Esophagus squamous epithelium (tissue), 5 donors: ENCODE results near the gene CPM. TPM values are rescaled to one million over a fixed set of nuclear protein-coding genes. Genes with fewer than 3 reads are reported as not detected.

Experiments
- DNase-seq: peaks from one replicate; lab custom pipeline; 2025; lab: John Stamatoyannopoulos, UW
- H3K27ac ChIP-seq, 4 donors: fragments of 200-600 bp; sonication (generic); one replicate each; pipeline ENCODE4 v1.5.1; 2016 to 2019; ENCODE audit warnings: mild to moderate bottlenecking in 1 of 4
- H3K27me3 ChIP-seq, 4 donors: fragments of 200-600 bp; sonication (generic); 1 replicate in 3 of 4; 2 replicates in 1 of 4; pipeline versions ENCODE4 v1.5.1 to v1.6.0; 2017 to 2021; ENCODE audit warnings: antibody characterized with exemption in 1 of 4
- H3K36me3 ChIP-seq, 3 donors: fragments of 200-600 bp; sonication (generic); one replicate each; pipeline ENCODE4 v1.5.1; 2016 to 2019
- H3K4me1 ChIP-seq, 3 donors: fragments of 200-600 bp; sonication (generic); one replicate each; pipeline ENCODE4 v1.5.1; 2017 to 2019
- H3K4me3 ChIP-seq, 4 donors: fragments of 200-600 bp; sonication (generic); 1 replicate in 3 of 4; 2 replicates in 1 of 4; pipeline ENCODE4 v1.5.1; 2016 to 2019; ENCODE audit warnings: mild to moderate bottlenecking in 2 of 4, moderate library complexity in 1 of 4
- H3K9me3 ChIP-seq, 3 donors: fragments of 200-600 bp; sonication (generic); one replicate each; pipeline ENCODE4 v1.5.1; 2016 to 2019
- CTCF ChIP-seq, 6 experiments: fragments of 450-650 bp in 4 of 6; fragments of 200-600 bp in 2 of 6; sonication (generic) in 2 of 6; IDR thresholded peaks; one replicate each; pipeline ENCODE4 v1.5.1; 2016 to 2019; ENCODE audit warnings: antibody characterized with exemption in 6 of 6, mild to moderate bottlenecking in 4 of 6, moderate library complexity in 4 of 6
- POLR2A ChIP-seq, 4 donors: fragments of 450-650 bp; IDR thresholded peaks; one replicate each; pipeline ENCODE4 v1.6.1; 2017; ENCODE audit warnings: antibody characterized with exemption in 4 of 4, mild to moderate bottlenecking in 4 of 4, moderate library complexity in 3 of 4
- WGBS, 2 donors: methylation state at CpG; one replicate each; pipeline ENCODE4 v1.1.5; 2018; 5-methylcytosine and 5-hydroxymethylcytosine counted together
- intact Hi-C: fragments of 100-400 bp; cut with DNase I; formaldehyde crosslinking; loops from one replicate; pipeline ENCODE4 v1.15.0; 2022
- total RNA-seq, 4 donors: library from RNA; depleted of rRNA; stranded (reverse); fragments of >200 nt; gene quantifications; one replicate each; pipeline ENCODE4 v1.1.0, GENCODE V29; 2016
- donor health status: DM: yes; HTN: yes; CAD: no.

Gene CPM
- total RNA-seq, 4 donors from 2014 or later: 10.9 to 35.5 (median 20.6) TPM

- intact Hi-C loops: no loop called here
- Histone ChIP-seq H3K27ac (no peak overlapping the region), H3K27me3 (no peaks in the 10 kb centered on the region), H3K36me3 (no peaks in the 10 kb centered on the region), H3K9me3 (peaks cover 0 to 8% (median 0%) of the 10 kb centered on the region in 3 donors), H3K4me3 (no peak overlapping the region), H3K4me1 (no peaks in the 10 kb centered on the region)
- WGBS, 2 donors: 72 to 87% methylated on average over 4 of the region's 4 CpGs
- DNase-seq: no peak
- TF ChIP-seq POLR2A (IDR thresholded peaks at IDR 0.05) (no peak), CTCF (IDR thresholded peaks at IDR 0.05) (no peak)
Observed at GRCh38 chr12:68878283-68878682, 54.7 kb downstream of the CPM start.

GRCh38 chr12:68877583-68877982, 55.4 kb downstream of the CPM start:
- no peak for DNase-seq
- intact Hi-C loops: no loop called here
- Histone ChIP-seq H3K36me3 (no peaks in the 10 kb centered on the region), H3K9me3 (peaks cover 0 to 8% (median 0%) of the 10 kb centered on the region in 3 donors), H3K27ac (no peak overlapping the region), H3K27me3 (no peaks in the 10 kb centered on the region), H3K4me1 (no peaks in the 10 kb centered on the region), H3K4me3 (no peak overlapping the region)
- WGBS, 2 donors: 90 to 92% methylated on average over 4 of the region's 4 CpGs
- no peak for TF ChIP-seq CTCF (IDR thresholded peaks at IDR 0.05)
- TF ChIP-seq POLR2A (IDR thresholded peaks at IDR 0.05): no peak

GRCh38 chr12:68876461-68876860, 56.5 kb downstream of the CPM start:
- H3K4me1 ChIP-seq: no peaks in the 10 kb centered on the region
- peaks cover 0 to 8% (median 0%) of the 10 kb centered on the region in 3 donors for H3K9me3 ChIP-seq
- no peak for DNase-seq
- intact Hi-C loops: no loop called here
- 25 to 47% methylated on average over 4 of the region's 4 CpGs for WGBS, 2 donors
- H3K27ac ChIP-seq: no peak overlapping the region
- H3K4me3 ChIP-seq: no peak overlapping the region
- TF ChIP-seq CTCF (IDR thresholded peaks at IDR 0.05): no peak
- no peak for TF ChIP-seq POLR2A (IDR thresholded peaks at IDR 0.05)
- H3K27me3 ChIP-seq: no peaks in the 10 kb centered on the region
- peaks cover 0 to 4% (median 2%) of the 10 kb centered on the region in 3 donors for H3K36me3 ChIP-seq

GRCh38 chr12:68873316-68873715, 59.7 kb downstream of the CPM start:
- TF ChIP-seq CTCF (IDR thresholded peaks at IDR 0.05) (no peak), POLR2A (IDR thresholded peaks at IDR 0.05) (no peak)
- intact Hi-C loops: no loop called here

GRCh38 chr12:68871921-68872320, 61.0 kb downstream of the CPM start:
- 75 to 87% methylated on average over 6 of the region's 6 CpGs for WGBS, 2 donors
- intact Hi-C loops: no loop called here
- H3K27ac ChIP-seq: no peak overlapping the region
- peaks cover 0 to 9% (median 3%) of the 10 kb centered on the region in 3 donors for H3K4me1 ChIP-seq
- H3K36me3 ChIP-seq: peaks cover 0 to 24% (median 6%) of the 10 kb centered on the region in 3 donors
- no peaks in the 10 kb centered on the region for H3K9me3 ChIP-seq
- DNase-seq: no peak
- no peak for TF ChIP-seq POLR2A (IDR thresholded peaks at IDR 0.05)
- TF ChIP-seq CTCF (IDR thresholded peaks at IDR 0.05): peak in 1 of 6 experiments; percentile 36
- H3K27me3 ChIP-seq: no peaks in the 10 kb centered on the region
- no peak overlapping the region for H3K4me3 ChIP-seq

More at GRCh38 chr12:68873316-68873715, 59.7 kb downstream of the CPM start:
- H3K9me3 ChIP-seq: peaks cover 0 to under 1% (median 0%) of the 10 kb centered on the region in 3 donors
- 90 to 96% methylated on average over 4 of the region's 4 CpGs for WGBS, 2 donors
- DNase-seq: no peak
- H3K4me3 ChIP-seq: no peak overlapping the region
- H3K27me3 ChIP-seq: no peaks in the 10 kb centered on the region
- H3K27ac ChIP-seq: no peak overlapping the region
- H3K36me3 ChIP-seq: peaks cover 0 to 22% (median 6%) of the 10 kb centered on the region in 3 donors
- peaks cover 0 to 3% (median 0%) of the 10 kb centered on the region in 3 donors for H3K4me1 ChIP-seq
